K562 (cell line): Measurements from ENCODE around the gene PCSK5. TPM values are rescaled to one million over a fixed set of nuclear protein-coding genes. Genes with fewer than 3 reads are reported as not detected.

Source experiments
- ATAC-seq: fragments of 200-7000 bp; cut with Tn5 transposase; 3 replicates; pipeline ENCODE4 v1.9.1; 2020; ENCODE audit warnings: moderate library complexity
- BruUV-seq: library from RNA; stranded (reverse); fragments of 400-500 nt; replicated peaks from 2 replicates; lab custom pipeline; 2021; lab: Mats Ljungman, UMichigan
- CTCF ChIA-PET: fragments of 300-600 bp; formaldehyde crosslinking; extraction: SDS; loops from one replicate; lab custom pipeline; 2021; ENCODE audit warnings: low intra/inter-chr PET ratio; lab: Yijun Ruan, JAX
- POLR2A ChIA-PET: fragments of 300-600, 350-650 bp; sonication (Branson Sonifier 250); formaldehyde crosslinking; extraction: SDS; loops from one replicate; lab custom pipeline; 2021; ENCODE audit warnings: antibody characterized with exemption, inconsistent platforms; lab: Yijun Ruan, JAX
- DNase-seq, 4 experiments: peaks; one replicate each; pipeline versions ENCODE4 v3.0.0 to v3.0.0-alpha.2; 2011 to 2018; ENCODE audit warnings: low spot score in 3 of 4, mixed read lengths in 3 of 4; ENCODE audit errors: extremely low read depth in 1 of 4
- FAIRE-seq: peaks from 2 replicates; lab custom pipeline; 2011; peaks lifted over from hg19 to GRCh38; lab: Jason Lieb, UNC
- H2AFZ ChIP-seq: 2 replicates; pipeline ENCODE4 v1.6.0; 2011; ENCODE audit warnings: low read depth, low read length, control low read depth, inconsistent platforms
- H3K27ac ChIP-seq: fragments of 200-600 bp; 3 replicates; pipeline ENCODE4 v1.8.0; 2011; ENCODE audit warnings: low read depth, mild to moderate bottlenecking, control low read depth, inconsistent platforms, low read length, moderate library complexity, mixed read lengths; ENCODE audit errors: extremely low read depth
- H3K27me3 ChIP-seq, 2 experiments: fragments of 300-600 bp in 1 of 2; 2 replicates in 1 of 2; 3 replicates in 1 of 2; pipeline versions ENCODE4 v1.6.0 to v1.8.0; 2011; ENCODE audit warnings: inconsistent platforms in 2 of 2, low read length in 2 of 2, mild to moderate bottlenecking in 1 of 2, mixed read lengths in 1 of 2, moderate library complexity in 1 of 2; ENCODE audit not compliant: control insufficient read depth in 2 of 2, insufficient read depth in 2 of 2
- H3K36me3 ChIP-seq: fragments of 300-600 bp; 3 replicates; pipeline ENCODE4 v1.8.0; 2011; ENCODE audit warnings: mild to moderate bottlenecking, low read length, inconsistent platforms; ENCODE audit not compliant: control insufficient read depth, insufficient read depth
- H3K4me1 ChIP-seq, 2 experiments: fragments of 200-600 bp in 1 of 2; replicated peaks in 1 of 2; 2 replicates in 1 of 2; 3 replicates in 1 of 2; pipeline versions ENCODE4 v1.5.1 to v1.8.0; 2011; ENCODE audit warnings: inconsistent platforms in 2 of 2, low read length in 2 of 2, mild to moderate bottlenecking in 1 of 2, mixed read lengths in 1 of 2, moderate library complexity in 1 of 2; ENCODE audit not compliant: control insufficient read depth in 2 of 2, insufficient read depth in 2 of 2
- H3K4me2 ChIP-seq: 2 replicates; pipeline ENCODE4 v1.6.1; 2011; ENCODE audit warnings: low read length, control low read depth, inconsistent platforms, mixed read lengths; ENCODE audit not compliant: insufficient read depth
- H3K4me3 ChIP-seq: fragments of 200-600 bp; sonication (generic), shearing (Covaris generic); 2 replicates; pipeline ENCODE4 v1.5.1; 2016; ENCODE audit warnings: control low read depth, inconsistent platforms
- H3K79me2 ChIP-seq: fragments of 200-600 bp; 3 replicates; pipeline ENCODE4 v1.8.0; 2011; ENCODE audit warnings: low read length, inconsistent platforms; ENCODE audit not compliant: control insufficient read depth, insufficient read depth
- H3K9ac ChIP-seq, 2 experiments: 2 replicates each; pipeline versions ENCODE4 v1.6.0 to v1.6.1; 2011; ENCODE audit warnings: low read depth in 2 of 2, low read length in 2 of 2, control low read depth in 1 of 2, inconsistent platforms in 1 of 2, mild to moderate bottlenecking in 1 of 2, mixed read lengths in 1 of 2; ENCODE audit not compliant: insufficient read depth in 1 of 2
- H3K9me1 ChIP-seq: one replicate; pipeline ENCODE4 v1.6.0; 2011; ENCODE audit warnings: inconsistent platforms, mild to moderate bottlenecking, low read length, moderate library complexity; ENCODE audit not compliant: control insufficient read depth, insufficient read depth
- H3K9me3 ChIP-seq: replicated peaks from 2 replicates; pipeline ENCODE4 v1.5.1; 2011; ENCODE audit warnings: low read depth, low read length, inconsistent platforms; ENCODE audit not compliant: control insufficient read depth, insufficient read depth
- H4K20me1 ChIP-seq: replicated peaks from 2 replicates; pipeline ENCODE4 v1.6.1; 2011; ENCODE audit warnings: low read length, inconsistent platforms, mixed read lengths; ENCODE audit not compliant: control insufficient read depth, insufficient read depth
- CREB1 ChIP-seq, 2 experiments: sonication (generic) in 1 of 2; formaldehyde crosslinking in 1 of 2; IDR thresholded peaks; 2 replicates each; pipeline versions ENCODE4 v1.6.1 to v1.8.0; 2012 to 2022; ENCODE audit warnings: inconsistent platforms in 1 of 2, mild to moderate bottlenecking in 1 of 2, missing genetic modification reagents in 1 of 2, moderate library complexity in 1 of 2
- HDAC1 ChIP-seq, 2 experiments: fragments of 450-650 bp; IDR thresholded peaks; 2 replicates each; pipeline ENCODE4 v1.6.1; 2016 to 2017; ENCODE audit warnings: inconsistent platforms in 1 of 2, mild to moderate bottlenecking in 1 of 2, moderate library complexity in 1 of 2
- HDAC3 ChIP-seq: fragments of 450-650 bp; IDR thresholded peaks from 2 replicates; pipeline ENCODE4 v1.6.1; 2018; ENCODE audit warnings: borderline replicate concordance, mild to moderate bottlenecking, moderate library complexity; ENCODE audit not compliant: partially characterized antibody
- IRF2 ChIP-seq: sonication (generic); formaldehyde crosslinking; IDR thresholded peaks from 2 replicates; pipeline ENCODE4 v1.8.1; 2022; ENCODE audit warnings: mild to moderate bottlenecking, missing genetic modification reagents
- PBX2 ChIP-seq, 2 experiments: IDR thresholded peaks in 1 of 2; conservative IDR thresholded peaks in 1 of 2; 2 replicates each; pipeline ENCODE4 v1.6.1; 2016; ENCODE audit warnings: low read depth in 2 of 2, mild to moderate bottlenecking in 1 of 2, missing compliant biosample characterization in 1 of 2, missing genetic modification characterization in 1 of 2, moderate library complexity in 1 of 2
- PCBP2 ChIP-seq: fragments of 200-400 bp; formaldehyde crosslinking; IDR thresholded peaks from 2 replicates; pipeline ENCODE4 v1.6.1; 2018; ENCODE audit warnings: low read length, low read depth, mild to moderate bottlenecking, moderate library complexity; ENCODE audit not compliant: poor library complexity, severe bottlenecking
- PML ChIP-seq: IDR thresholded peaks from 2 replicates; pipeline ENCODE4 v1.6.1; 2012; ENCODE audit warnings: low read length, inconsistent platforms
- SNRNP70 ChIP-seq: fragments of 200-400 bp; formaldehyde crosslinking; optimal IDR thresholded peaks from 2 replicates; pipeline ENCODE3; 2017; ENCODE audit warnings: low read depth, low read length
- YY1 ChIP-seq, 3 experiments: IDR thresholded peaks; 2 replicates each; pipeline ENCODE4 v1.6.1; 2011; ENCODE audit warnings: low read length in 2 of 3, mild to moderate bottlenecking in 2 of 3, moderate library complexity in 2 of 3, borderline replicate concordance in 1 of 3, control low read depth in 1 of 3, low read depth in 1 of 3; ENCODE audit not compliant: insufficient read depth in 3 of 3, insufficient replicate concordance in 2 of 3, control insufficient read depth in 1 of 3, insufficient read length in 1 of 3; ENCODE audit errors: extremely low read depth in 1 of 3
- ZC3H11A ChIP-seq: IDR thresholded peaks from 2 replicates; pipeline ENCODE4 v1.6.1; 2012; ENCODE audit warnings: low read depth, low read length, improper control_type of control experiment
- ZNF232 ChIP-seq: sonication (generic); formaldehyde crosslinking; IDR thresholded peaks from 2 replicates; pipeline ENCODE4 v1.8.0; 2022; ENCODE audit warnings: mild to moderate bottlenecking, missing genetic modification reagents
- ZZZ3 ChIP-seq: fragments of 450-650 bp; IDR thresholded peaks from 2 replicates; pipeline ENCODE4 v1.6.1; 2016; ENCODE audit warnings: antibody characterized with exemption, mild to moderate bottlenecking, moderate library complexity
- WGBS: fragments of 100-300 bp; shearing (Covaris generic); methylation state at CpG from one replicate; pipeline ENCODE4 v1.1.6; 2016; ENCODE audit warnings: low coverage, mixed read lengths; ENCODE audit not compliant: insufficient coverage; ENCODE audit errors: missing lambda C conversion rate; 5-methylcytosine and 5-hydroxymethylcytosine counted together
- in situ Hi-C: fragments of 300-500 bp; cut with MboI; formaldehyde crosslinking; loops from 4 replicates; pipeline ENCODE4 v1.15.0; 2018; ENCODE audit warnings: inconsistent platforms, mixed read lengths
- intact Hi-C: fragments of 100-400 bp; cut with micrococcal nuclease; formaldehyde crosslinking; loops from 2 replicates; pipeline ENCODE4 v1.14.2; 2022
- polyA plus RNA-seq, 8 experiments: library from polyadenylated mRNA; depleted of rRNA in 4 of 8; stranded (reverse) in 5 of 8; unstranded in 3 of 8; fragments of >200 nt; fragmentation: Nextera tagmentation in 2 of 8; fragmentation: Illumina TruSeq in 1 of 8; extraction: Ambion mirVana in 2 of 8; extraction: Trizol in 1 of 8; gene quantifications; 2 replicates each; pipeline versions ENCODE4 v1.2.1 to v1.2.3, GENCODE V29; 2011 to 2014; ENCODE audit warnings: inconsistent platforms in 1 of 8, missing spikeins in 1 of 8
- total RNA-seq, 7 experiments: library from RNA; depleted of rRNA in 6 of 7; stranded (reverse); fragments of >200 nt in 6 of 7; fragmentation: Illumina TruSeq in 2 of 7; extraction: Trizol in 2 of 7; gene quantifications; 2 replicates each; pipeline versions ENCODE4 v1.2.1 to v1.2.3, GENCODE V29; 2011 to 2021; ENCODE audit warnings: low replicate concordance in 1 of 7
- TF ChIP-seq, protein P1 (sequence below): fragments of 450-650 bp; IDR thresholded peaks from 2 replicates; pipeline ENCODE4 v1.7.0; 2016; ENCODE audit warnings: borderline replicate concordance

The PCSK5 gene
- total and polyA plus RNA-seq, 9 of the 15 experiments (the other 6 are each of a cell fraction or from before 2014, with no cell fraction given), result not detected

DNA sequence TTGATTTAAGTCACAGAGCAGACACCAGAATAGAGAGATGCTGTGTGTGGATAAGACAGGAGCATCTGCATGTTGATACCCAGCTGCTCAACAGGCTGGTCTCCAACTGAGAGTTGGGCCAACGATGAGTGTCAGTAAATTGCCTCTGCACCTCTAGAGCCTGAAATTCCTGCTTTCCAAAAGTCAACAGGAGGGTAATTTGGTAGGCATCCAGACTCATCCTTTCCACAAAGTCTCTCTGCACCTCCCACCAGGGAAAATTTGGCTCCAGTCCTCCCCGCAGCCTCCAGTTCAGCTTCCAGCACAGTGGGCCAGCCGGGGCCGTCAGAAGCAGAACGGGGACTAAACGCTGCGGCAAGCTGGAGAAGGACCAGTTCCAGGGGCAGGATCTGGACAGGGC, 366.8 kb downstream of the PCSK5 start (continued):
- no peak for TF ChIP-seq SNRNP70

DNA sequence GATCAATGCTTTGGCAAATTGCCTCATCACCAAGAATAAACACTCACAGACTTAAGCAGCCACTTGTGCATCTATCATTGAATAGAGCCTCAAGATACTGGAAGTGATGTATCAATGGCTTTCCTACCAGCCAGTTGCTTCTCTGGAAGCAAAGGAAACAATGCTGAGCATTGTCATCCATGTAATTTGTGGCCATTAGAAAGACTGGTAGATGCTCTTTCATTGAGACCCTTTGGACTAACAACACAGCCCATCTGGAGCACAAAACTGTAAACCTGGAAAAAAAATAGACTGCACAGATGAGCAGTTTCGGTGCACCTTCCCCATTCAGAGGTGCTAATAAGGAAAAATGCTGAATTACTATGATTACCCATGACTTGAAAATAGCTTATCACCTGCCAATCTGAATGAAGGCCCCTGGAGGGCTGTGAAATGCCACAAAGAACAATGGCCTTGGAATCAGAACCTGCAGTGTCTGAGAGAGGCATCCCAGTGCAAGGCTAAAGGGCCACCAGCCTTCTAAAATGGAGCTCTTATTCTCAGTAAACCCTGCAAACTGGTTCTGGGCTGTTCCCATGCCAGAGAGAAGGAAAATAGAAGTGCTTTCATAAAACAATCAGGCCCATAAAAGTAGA, 376.3 kb downstream of the PCSK5 start:
- FAIRE-seq (no peak), DNase-seq (no peak), ATAC-seq (no peak)
- H3K4me2 ChIP-seq, result no peak overlapping the region
- no peaks in the 10 kb centered on the region for H3K36me3 ChIP-seq
- no peaks in the 10 kb centered on the region for H3K9me3 ChIP-seq
- CTCF ChIA-PET, result no interaction called here
- H3K4me1 ChIP-seq, result no peaks in the 10 kb centered on the region
- intact Hi-C loops, result no loop called here
- no peaks in the 10 kb centered on the region for H3K9me1 ChIP-seq
- no peaks in the 10 kb centered on the region for H3K27me3 ChIP-seq
- POLR2A ChIA-PET, result interaction anchor here (0.6 kb wide), 1 partner anchor 10 kb away, joined by 3 read pairs; no protein-coding TSS in a partner anchor
- no peak overlapping the region for H3K27ac ChIP-seq
- BruUV-seq, result no TSS peak
- H4K20me1 ChIP-seq, result no peaks in the 10 kb centered on the region
- in situ Hi-C loops, result no loop called here
- H3K9ac ChIP-seq, result no peak overlapping the region
- H2AFZ ChIP-seq, result no peak overlapping the region
- no peaks in the 10 kb centered on the region for H3K79me2 ChIP-seq
- H3K4me3 ChIP-seq, result no peak overlapping the region
- WGBS, result 0% methylated on average over 1 of the region's 1 CpG
- TF ChIP-seq PCBP2, result no peak
- TF ChIP-seq, protein P1, sequence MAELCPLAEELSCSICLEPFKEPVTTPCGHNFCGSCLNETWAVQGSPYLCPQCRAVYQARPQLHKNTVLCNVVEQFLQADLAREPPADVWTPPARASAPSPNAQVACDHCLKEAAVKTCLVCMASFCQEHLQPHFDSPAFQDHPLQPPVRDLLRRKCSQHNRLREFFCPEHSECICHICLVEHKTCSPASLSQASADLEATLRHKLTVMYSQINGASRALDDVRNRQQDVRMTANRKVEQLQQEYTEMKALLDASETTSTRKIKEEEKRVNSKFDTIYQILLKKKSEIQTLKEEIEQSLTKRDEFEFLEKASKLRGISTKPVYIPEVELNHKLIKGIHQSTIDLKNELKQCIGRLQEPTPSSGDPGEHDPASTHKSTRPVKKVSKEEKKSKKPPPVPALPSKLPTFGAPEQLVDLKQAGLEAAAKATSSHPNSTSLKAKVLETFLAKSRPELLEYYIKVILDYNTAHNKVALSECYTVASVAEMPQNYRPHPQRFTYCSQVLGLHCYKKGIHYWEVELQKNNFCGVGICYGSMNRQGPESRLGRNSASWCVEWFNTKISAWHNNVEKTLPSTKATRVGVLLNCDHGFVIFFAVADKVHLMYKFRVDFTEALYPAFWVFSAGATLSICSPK, result no peak
- no peak for TF ChIP-seq ZZZ3
- TF ChIP-seq PML, result no peak
- TF ChIP-seq YY1 (IDR thresholded peaks at IDR 0.05; ENCODE audit: borderline replicate concordance in 1 of 3, control insufficient read depth in 1 of 3, extremely low read depth in 1 of 3, insufficient read depth in 3 of 3, insufficient read length in 1 of 3, insufficient replicate concordance in 2 of 3, low read depth in 1 of 3, low read length in 2 of 3), result no peak
- no peak for TF ChIP-seq IRF2 (CRISPR knock-in tag)
- TF ChIP-seq ZC3H11A, result no peak
- no peak for TF ChIP-seq CREB1 (IDR thresholded peaks at IDR 0.05)
- no peak for TF ChIP-seq CREB1 (CRISPR knock-in tag; IDR thresholded peaks at IDR 0.05)
- TF ChIP-seq ZNF232, result no peak
- TF ChIP-seq HDAC1 (IDR thresholded peaks at IDR 0.05), result no peak
- TF ChIP-seq PBX2 (CRISPR knock-in tag; IDR thresholded peaks at IDR 0.05; ENCODE audit: low read depth), result no peak
- TF ChIP-seq PBX2 (tag; conservative IDR thresholded peaks at IDR 0.05; ENCODE audit: low read depth), result no peak
- no peak for TF ChIP-seq HDAC3
